Measurements from ENCODE around the gene HTATSF1.

The HTATSF1 gene, protein sequence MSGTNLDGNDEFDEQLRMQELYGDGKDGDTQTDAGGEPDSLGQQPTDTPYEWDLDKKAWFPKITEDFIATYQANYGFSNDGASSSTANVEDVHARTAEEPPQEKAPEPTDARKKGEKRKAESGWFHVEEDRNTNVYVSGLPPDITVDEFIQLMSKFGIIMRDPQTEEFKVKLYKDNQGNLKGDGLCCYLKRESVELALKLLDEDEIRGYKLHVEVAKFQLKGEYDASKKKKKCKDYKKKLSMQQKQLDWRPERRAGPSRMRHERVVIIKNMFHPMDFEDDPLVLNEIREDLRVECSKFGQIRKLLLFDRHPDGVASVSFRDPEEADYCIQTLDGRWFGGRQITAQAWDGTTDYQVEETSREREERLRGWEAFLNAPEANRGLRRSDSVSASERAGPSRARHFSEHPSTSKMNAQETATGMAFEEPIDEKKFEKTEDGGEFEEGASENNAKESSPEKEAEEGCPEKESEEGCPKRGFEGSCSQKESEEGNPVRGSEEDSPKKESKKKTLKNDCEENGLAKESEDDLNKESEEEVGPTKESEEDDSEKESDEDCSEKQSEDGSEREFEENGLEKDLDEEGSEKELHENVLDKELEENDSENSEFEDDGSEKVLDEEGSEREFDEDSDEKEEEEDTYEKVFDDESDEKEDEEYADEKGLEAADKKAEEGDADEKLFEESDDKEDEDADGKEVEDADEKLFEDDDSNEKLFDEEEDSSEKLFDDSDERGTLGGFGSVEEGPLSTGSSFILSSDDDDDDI

DNA sequence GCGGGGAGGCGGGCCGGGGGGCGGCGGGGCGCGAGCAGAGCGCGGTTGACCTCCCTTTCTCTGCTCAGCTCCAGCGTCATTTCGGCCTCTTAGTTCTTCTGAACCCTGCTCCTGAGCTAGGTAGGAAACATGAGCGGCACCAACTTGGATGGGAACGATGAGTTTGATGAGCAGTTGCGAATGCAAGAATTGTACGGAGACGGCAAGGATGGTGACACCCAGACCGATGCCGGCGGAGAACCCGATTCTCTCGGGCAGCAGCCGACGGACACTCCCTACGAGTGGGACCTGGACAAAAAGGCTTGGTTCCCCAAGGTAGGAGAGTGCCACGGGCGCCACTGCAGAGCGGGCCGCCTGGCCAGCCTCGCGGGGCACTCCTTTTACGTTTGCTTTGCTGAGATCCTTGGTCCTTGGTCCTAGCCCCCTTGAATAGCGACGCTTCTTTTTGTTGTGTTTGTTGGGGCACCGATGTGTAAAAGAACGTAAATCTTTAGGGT, at the start of gene HTATSF1:
TSS of gene HTATSF1 (plus strand) at position 37 of the 497 bp plus-strand sequence. CDS start at position 130, 93 bp downstream.
- no peak for DNase-seq (ENCODE audit: low spot score)

DNA sequence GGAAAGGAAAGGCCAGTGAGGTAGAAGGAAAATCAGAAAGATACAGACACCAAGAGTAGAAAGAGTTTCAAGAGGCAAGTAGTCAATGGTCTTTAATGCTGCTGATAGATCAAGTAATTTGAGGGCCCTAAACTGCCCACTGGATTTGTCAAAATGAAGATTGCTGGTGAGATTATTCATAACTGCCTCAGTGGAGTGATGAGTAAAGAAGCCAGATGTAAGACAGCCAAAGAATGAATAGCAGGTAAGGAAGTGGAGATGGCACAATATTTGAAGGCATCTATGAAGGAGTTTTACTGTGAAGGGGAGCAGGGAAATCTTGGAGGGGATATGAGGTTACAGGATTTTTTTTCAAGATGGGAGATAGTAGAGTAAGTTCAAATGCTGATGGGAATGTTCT, 49.4 kb upstream of the HTATSF1 start:
- DNase-seq (ENCODE audit: low spot score): no peak

DNA sequence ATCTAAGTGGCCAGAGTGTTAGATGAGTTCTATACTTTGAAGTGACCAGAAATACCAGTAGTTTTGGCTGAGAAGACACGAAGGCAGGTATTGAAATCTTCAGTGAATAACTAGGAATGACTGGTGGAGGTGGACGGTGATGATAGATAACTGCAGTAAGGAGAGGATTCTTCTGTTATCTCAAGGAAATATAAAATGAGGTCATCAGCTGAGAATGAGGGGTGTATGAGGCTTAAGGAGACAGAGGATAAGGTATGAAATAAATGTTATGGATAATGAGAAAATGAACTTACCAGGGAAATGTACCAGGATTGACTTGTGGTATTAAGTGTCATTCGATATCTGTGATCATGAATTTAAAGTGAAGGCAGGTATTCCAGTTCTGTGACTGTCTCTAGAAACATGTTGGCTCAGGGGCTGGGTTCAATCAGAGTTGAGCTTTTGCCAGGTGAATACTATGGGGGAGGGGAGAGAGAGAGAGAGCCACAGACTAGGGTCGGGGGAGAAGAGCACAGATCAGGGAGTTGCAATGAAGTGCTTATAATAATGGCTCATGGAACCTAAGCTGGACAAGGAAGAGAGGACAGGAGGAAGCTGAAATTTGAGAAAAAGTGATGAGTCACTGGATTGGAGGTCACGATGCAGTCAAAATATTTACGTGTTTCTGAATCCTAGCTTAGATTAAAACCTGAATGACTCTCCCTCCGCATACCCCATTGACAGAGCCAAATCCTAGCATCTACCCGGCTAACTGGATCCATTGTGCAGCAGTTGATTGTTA, 47.2 kb upstream of the HTATSF1 start:
- no peak for DNase-seq (ENCODE audit: low spot score)

DNA sequence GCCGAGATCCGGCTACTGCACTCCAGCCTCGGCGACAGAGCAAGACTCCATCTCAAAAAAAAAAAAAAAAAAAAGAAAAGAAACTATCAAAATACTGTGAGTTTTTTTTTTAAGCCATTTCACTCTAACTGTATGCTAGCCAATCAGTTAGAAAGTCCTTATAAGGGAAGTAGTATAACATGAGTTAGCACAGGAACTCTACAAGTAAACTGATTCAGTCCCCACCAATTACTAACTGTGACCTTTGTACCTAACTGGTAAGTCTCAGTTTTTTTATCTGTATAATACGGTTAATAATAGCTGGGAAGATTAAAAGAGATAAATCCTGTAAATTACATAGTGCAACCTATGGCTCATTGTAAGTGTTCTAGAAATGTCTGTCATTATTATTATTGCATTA, 44.8 kb upstream of the HTATSF1 start:
- no peak for DNase-seq (ENCODE audit: low spot score)

DNA sequence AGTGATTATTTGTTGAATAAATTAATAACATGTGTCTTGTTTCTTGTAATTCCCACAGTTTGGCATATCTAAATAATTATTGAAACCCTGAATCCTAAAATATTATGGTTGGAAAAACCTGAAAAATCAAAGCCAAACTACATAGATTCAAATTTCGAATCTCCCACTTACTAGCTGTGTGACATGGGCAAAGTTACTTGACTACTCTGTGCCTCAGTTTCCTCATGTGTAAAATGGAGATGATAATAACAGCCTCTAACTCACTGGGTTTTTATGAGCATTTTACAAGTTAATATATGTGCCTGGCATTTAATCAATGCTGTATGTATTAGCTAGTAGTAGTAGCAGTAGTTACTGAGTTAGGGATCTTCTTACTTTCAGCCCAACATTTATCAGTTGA, 44.3 kb upstream of the HTATSF1 start:
- DNase-seq (ENCODE audit: low spot score): no peak

DNA sequence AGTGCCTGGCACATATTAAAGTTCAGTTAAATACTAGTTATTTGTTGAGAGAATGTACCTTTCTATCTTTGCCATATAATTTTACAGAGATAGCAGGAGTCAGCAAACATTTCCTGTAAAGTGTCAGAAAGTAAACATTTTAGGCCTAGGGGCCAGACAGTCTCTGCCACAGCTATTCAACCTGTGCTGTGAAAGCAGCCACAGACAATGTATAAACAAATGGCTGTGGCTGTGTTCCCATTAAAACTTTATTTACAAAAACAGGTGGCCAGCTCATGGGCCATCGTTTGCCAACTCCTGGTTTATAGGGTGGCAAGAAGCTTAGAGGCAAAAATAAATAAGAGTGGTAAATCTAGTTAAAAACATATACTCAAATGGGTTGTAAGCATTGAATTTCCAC, 43.6 kb upstream of the HTATSF1 start:
- DNase-seq (ENCODE audit: low spot score): no peak

DNA sequence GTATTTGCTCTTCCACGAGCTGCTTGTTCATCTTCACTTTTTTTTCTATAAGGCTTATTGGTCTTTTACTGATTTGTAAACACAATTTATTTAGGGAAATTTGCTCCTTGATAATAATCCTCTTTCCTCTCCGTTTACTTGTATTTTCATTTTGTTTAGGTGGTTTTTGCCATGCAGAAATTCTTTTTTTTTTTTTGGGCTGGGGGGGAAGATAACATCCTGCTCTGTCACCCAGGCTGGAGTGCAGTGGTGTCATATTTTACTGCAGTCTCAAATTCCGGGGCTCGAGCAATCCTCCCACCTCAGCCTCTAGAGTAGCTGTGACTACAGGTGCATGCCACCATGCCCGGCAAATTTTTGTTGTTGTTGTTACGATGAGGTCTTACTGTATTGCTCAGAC, 41.3 kb upstream of the HTATSF1 start:
- no peak for DNase-seq (ENCODE audit: low spot score)

DNA sequence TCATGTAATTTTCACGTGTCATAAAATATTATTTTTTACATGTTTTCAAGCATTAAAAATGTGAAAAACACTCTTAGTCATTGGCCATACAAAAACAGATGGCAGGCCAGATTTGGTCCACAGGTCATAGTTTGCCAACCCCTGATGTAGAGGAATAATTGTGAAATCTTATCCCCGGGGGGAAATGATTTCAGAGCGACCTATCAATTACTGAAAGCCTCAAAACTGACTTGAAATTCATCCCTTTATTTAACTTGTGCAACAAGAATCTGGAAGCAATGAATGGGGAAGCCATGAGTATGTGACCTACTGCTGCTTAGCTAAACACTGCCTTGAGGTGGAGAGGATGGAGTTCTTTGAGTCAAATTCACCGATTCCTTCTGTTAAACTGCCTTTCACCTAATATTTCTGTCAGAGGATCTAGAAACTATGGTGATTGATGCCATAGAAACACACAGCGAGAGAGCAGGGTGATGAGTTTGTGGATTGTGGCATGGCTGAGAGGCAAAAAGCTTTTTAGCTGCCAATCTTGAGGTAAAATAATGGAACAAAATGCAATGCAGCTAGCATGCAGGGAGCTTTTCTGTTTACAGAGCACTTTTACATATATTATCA, 40.0 kb upstream of the HTATSF1 start:
- DNase-seq (ENCODE audit: low spot score): no peak

DNA sequence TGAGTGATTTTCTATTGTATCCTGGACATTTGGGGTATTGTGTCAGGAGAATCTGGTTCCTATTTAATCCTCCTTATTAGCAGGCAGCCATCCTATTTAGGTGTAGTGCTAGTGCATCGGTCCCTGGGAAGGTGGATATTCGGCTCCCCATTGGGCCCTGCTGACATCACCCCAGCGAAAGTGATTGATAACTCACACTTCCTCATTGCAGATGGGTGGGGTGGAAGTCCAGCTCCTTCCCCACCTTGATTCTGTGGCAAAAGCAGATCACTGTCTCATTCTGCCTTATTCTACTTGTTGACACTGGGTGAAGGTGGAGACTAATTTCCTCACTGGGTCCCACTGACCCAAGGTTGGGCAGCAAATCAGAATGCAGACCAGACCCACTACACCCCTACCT, 32.8 kb upstream of the HTATSF1 start:
- no peak for DNase-seq (ENCODE audit: low spot score)

DNA sequence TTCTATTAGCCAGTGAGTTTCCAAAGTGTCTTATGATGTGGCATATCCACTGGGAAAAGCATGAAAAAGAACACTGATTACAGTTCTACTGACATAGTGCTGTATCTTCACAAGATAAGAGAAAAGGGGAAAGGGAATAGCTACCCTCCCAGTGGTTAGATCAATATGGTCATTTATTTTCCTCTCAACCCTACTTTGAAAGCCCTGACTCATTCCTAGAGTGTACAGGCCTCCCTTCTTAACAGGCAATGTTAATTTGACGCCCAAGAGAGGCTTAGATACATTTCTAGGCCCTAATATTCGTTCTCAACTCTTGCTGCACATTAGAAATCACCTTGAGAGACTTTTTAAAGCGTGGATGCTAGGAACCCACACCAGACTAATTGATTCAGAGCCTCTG, 30.1 kb upstream of the HTATSF1 start:
- DNase-seq (ENCODE audit: low spot score): no peak

DNA sequence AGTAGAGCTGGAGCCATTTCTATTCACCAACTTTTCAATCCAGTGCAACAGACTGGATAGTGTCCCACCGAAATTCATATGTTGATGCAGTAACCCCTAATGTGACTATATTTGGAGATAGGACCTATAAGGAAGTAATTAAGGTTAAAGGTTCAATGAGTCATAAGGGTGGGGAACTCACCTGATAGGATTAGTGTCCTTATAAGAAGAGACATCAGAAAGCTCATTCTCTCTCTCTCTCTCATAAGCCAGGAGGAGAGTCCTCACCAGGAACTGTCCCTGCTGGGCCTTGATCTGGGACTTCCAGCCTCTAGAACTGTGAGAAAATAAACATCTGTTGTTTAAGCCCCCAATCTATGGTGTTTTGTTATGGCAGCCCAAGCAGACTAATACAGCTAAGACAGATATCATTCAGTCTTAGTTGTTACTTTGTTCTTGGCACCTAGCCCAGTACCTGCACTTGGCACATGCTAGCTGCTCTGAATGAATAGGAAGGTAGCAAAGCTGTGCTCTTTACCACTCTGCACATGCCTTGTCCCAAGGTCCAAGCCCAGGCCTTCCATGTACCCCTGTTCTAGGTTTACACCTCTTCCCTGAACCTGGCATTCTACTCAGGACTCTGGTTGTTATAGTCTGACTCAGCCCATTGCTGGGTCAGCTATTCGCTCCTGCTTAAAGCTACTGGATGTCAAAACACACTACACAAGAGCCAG, 28.8 kb upstream of the HTATSF1 start:
- no peak for DNase-seq (ENCODE audit: low spot score)

DNA sequence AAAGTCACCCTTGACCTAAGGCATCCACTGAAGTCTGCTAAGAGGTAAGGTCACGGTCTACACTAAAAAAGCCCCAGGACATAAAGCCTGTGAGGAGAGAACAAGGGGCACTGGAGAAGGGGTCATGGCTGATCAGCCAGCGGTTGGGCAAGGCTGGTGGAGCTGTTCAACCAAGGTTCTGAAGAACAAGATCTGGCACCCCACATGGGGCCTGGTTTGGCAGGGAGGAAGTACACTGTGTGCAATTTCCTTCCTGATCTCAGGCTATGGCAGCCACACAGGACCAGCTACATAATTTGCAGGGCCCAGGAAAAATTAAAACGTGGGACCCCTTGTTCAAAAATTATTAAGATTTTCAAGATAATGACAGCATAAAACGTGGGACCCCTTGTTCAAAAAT, 23.7 kb upstream of the HTATSF1 start:
- DNase-seq (ENCODE audit: low spot score): no peak

DNA sequence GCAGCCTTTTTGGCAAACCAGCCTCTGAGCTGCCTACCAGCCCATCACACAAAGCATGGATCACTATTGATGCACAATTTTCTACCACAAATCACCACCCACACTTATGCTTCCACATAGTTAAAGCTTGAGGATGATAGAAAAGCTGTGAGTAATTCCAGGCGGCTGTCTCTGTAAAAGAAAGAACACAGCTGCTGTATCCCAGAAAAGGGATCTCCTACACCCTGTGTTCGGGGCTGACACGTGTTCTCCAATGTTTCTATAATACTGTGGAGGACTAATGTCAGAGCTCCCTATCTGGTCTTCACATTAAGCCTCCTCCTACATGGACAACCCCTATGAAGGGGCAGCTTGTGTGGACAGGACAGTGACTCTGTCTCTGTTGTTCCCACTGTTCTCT, 22.2 kb upstream of the HTATSF1 start:
- DNase-seq (ENCODE audit: low spot score): no peak

DNA sequence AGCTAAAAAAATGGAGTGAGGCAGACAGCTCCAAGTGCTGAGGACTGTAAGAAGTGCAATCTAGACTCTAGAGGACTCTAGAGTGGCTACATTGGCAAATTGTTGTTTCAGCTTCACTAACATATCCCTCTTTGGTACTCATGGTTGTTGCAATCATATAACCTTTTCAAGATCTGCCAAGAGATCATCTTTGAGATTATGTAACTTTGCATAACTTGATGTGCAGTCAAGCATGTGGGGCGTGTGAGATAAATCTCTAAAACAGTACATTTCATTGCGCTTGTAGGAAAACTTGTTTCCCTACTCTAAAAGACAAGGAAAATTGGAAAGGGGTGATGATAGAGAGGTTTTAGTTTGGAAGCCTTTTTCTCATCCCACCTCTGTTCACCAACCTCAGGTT, 20.9 kb upstream of the HTATSF1 start:
- DNase-seq (ENCODE audit: low spot score): no peak

DNA sequence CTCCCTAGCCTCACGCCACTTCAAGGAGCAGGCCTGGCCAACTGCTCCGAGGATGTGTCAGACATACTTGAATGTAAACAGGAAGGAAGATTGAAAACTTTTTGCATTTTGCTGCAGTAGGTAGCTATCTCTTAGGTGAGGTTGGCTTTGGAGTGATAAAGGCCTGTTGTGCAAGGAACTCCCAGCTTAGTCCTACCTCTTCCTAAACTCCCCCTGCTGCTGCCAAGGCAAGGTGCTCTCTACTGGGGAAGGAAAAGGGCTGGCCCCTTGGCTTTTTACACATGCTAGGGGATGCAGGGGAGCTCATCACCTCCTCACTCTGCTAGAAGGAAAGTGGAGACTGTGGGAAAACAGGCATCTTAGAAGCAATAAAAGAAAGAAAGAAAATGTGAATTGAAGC, 20.4 kb upstream of the HTATSF1 start:
- no peak for DNase-seq (ENCODE audit: low spot score)

DNA sequence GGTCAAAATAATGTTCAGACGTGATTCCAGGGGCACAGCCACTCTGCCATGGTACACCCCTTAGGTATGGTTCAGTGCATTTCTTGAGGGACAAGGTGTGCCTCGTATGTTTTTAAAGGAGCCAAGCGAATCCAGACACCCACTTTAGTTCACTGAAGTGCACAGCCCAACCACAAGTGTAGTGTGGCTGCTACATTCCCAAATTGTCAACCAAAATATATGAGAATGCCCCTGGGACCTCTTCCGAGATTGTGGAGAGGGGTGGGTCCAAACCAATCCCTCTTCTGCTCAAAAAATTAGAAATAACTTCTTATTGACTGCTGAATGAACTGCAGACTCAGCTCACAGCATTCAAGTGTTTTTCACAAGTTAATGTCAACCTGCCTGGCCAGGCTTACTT, 17.0 kb upstream of the HTATSF1 start:
- DNase-seq (ENCODE audit: low spot score): no peak

DNA sequence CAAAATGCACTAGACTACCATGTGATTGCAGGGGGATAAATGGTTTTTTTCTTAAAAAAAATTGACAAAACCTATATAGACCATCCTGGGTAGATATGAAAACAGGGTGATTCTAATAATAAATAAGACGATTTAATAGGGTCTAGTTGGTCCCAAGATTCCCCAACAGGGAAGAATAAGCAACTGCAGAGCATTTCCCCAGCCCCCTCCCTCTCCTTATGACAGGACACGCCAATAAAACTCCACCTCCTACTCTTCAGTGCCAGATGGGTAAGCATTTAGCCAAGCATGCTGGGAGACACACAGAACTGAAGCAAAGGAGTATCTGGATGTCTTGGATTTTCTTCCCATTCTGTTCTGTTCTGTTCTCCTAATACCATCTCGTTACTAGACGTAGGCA, 9.7 kb upstream of the HTATSF1 start, which contains the start of gene BRS3:
TSS of gene BRS3 (plus strand) at position 301 of the 400 bp plus-strand sequence. CDS start 168 bp downstream, outside the sequence.
- DNase-seq (ENCODE audit: low spot score): no peak

DNA sequence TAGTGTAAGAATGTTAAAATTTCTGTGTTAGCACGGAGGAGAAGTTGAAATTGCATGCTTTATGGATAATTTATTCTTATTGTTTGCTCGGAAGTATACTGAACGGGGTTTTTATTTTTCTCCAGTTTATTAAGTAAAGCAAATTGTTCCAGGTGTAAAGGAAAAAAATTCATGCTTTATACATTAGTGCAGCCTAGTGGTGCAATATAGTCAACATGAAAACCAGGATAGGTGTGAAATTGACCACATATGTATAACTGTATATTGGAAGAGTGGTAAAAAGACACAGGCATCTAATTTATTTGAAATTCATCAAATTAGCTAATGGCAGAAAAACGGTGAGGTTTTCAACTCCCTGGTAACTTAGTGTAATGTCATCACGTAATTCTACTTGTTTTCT, 8.7 kb upstream of the HTATSF1 start:
- no peak for DNase-seq (ENCODE audit: low spot score)

DNA sequence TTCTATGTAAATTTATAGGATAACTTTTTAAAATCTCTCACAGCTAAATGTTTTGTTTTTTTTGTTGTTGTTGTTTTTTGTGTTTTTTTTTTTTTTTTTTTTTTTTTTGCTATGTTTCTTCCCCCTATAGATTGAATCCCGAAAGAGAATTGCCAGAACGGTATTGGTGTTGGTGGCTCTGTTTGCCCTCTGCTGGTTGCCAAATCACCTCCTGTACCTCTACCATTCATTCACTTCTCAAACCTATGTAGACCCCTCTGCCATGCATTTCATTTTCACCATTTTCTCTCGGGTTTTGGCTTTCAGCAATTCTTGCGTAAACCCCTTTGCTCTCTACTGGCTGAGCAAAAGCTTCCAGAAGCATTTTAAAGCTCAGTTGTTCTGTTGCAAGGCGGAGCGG, 5.6 kb upstream of the HTATSF1 start:
- no peak for DNase-seq (ENCODE audit: low spot score)

DNA sequence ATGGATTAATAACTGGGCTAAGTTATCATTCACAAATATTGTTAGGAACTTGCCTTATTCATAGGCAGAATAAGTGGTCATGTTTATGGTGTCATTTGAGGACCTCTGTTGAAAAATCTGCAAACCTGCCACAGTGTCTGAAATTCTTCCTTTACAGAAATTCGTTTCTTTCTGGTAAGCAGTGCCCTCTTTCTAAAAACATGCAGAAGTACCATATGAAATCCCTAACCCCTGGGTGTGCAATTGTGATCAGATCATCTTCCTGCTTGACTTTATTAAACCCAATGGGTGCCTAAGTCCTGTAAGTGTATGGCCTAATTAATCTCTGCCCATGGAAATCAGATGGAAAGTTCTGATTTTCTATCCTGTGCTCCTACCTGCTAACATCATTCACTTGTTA, 4.4 kb upstream of the HTATSF1 start:
- DNase-seq (ENCODE audit: low spot score): no peak

DNA sequence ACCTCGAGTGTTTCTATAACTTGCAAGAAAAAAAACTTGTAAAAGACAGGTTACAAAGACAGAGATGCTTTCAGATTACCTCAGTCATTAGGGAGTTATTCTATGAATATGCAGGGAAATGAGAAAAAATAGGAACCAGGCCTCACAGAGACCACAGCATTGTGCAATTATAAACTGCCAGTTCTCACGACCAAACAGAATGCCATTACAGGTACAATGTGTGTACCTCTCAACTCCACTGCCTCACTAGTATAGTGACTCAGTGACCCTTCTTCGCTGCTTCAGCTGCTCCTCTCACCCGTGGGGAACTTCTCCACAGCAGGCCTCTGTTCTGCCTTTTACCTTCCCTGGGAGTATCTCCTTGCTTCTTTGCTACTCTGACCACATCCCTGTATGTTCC, 2.3 kb upstream of the HTATSF1 start:
- DNase-seq (ENCODE audit: low spot score): no peak

All from left forelimb (tissue), 1 donor.